ENCODE measurements around the gene HAO1.
A peak's percentile ranks its signal among the peaks of the same experiment; 100 is the strongest.

HAO1 gene

GRCh38 chr20:7935027-7935551, 5.2 kb downstream of the HAO1 start:
- in situ Hi-C loops (cut with HindIII; ENCODE audit: low pct_ligation_motif_present, low pct_unique_long_range_greater_than_20kb, low sequenced_read_pairs), result no loop called here
- no peak for DNase-seq

DNA sequence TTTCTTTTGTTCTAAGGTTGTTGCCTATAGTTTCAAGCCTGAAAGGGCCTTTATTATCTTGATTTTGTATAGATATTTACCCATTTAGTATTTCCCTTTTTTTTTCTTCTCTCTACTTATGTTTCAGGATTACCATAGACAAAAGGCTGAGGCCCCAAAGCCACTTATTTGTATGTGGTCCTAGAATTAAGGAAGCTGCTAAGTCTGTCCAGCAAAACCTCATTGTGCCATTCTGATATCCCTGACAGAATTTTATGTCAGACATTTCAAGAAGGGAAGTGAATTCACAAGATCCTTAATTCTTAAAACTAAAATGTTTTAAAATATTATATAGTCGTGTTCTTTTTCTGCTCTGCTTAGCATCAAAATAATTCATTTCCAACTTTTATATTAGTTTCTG, 6.9 kb downstream of the HAO1 start:
- DNase-seq, result no peak
- in situ Hi-C loops (cut with HindIII; ENCODE audit: low pct_ligation_motif_present, low pct_unique_long_range_greater_than_20kb, low sequenced_read_pairs), result no loop called here

- in situ Hi-C loops (cut with HindIII; ENCODE audit: low pct_ligation_motif_present, low pct_unique_long_range_greater_than_20kb, low sequenced_read_pairs), result no loop called here
- DNase-seq, result no peak
Observed at GRCh38 chr20:7930343-7930742, 9.9 kb downstream of the HAO1 start.

DNA sequence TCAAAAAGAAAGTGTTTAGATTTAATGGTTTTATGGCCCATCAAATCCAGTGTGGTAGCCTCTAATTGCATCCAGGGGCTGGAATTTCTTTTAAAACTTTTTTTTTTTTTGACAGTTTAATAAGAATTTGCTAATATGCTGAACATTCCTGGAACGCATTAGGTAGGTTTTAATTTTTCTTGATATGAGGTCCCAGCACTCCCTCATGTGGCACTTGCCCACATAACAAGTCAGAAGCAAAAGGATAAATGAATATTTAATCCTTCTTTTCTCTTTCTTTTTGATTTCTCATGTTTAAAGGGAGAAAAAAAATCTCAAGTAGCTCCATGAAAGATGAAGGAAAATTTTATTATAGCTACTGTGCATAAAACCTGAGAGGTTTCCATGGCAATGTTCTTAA, 13.5 kb downstream of the HAO1 start:
- in situ Hi-C loops (cut with HindIII; ENCODE audit: low pct_ligation_motif_present, low pct_unique_long_range_greater_than_20kb, low sequenced_read_pairs), result no loop called here
- peak; percentile 4 for DNase-seq

- DNase-seq, result no peak
- in situ Hi-C loops (cut with HindIII; ENCODE audit: low pct_ligation_motif_present, low pct_unique_long_range_greater_than_20kb, low sequenced_read_pairs), result no loop called here
Observed at GRCh38 chr20:7926323-7926722, 13.9 kb downstream of the HAO1 start.

DNA sequence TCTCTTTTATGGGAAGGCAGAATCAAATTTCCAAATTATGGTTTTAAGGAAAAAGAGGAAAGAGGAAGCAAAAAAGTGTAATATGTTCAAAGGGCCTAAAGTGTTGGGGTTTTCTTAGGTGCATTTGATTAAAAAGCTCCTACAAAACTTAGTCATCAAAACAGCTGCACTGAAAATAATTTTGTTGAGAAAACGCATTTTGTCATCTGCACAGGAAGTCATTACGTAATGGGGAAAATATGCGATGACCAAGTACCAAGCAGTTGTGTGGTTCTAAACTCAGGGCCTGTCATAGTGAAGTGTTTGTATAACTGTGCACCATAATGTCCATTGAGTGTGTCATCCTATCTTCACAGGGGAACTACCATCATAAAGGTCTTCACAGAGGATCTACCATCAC, 15.6 kb downstream of the HAO1 start:
- in situ Hi-C loops (cut with HindIII; ENCODE audit: low pct_ligation_motif_present, low pct_unique_long_range_greater_than_20kb, low sequenced_read_pairs), result no loop called here
- DNase-seq, result peak; percentile 22

GRCh38 chr20:7916648-7917047, 23.6 kb downstream of the HAO1 start:
- in situ Hi-C loops (cut with HindIII; ENCODE audit: low pct_ligation_motif_present, low pct_unique_long_range_greater_than_20kb, low sequenced_read_pairs), result no loop called here
- no peak for DNase-seq

DNA sequence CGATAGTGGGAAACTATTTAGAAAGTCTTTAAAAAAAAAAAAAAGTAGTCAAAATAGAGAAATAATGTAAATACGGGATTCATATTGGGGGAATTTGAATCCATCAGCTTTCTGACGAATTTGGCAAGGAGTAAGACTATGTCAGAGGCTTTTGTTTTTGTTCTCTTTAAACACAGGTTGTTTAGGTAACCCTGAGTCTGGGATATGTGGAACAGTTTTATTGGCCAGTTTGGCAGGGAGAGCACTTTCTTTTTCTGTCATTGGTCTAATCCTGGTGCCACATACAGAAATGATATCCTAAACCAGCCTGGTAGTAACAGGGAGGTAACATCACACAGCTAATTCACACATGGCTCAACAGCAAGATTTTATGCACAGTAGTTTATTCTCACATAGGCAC, 27.7 kb downstream of the HAO1 start:
- in situ Hi-C loops (cut with HindIII; ENCODE audit: low pct_ligation_motif_present, low pct_unique_long_range_greater_than_20kb, low sequenced_read_pairs), result no loop called here
- DNase-seq, result no peak

- DNase-seq, result no peak
- in situ Hi-C loops (cut with HindIII; ENCODE audit: low pct_ligation_motif_present, low pct_unique_long_range_greater_than_20kb, low sequenced_read_pairs), result no loop called here
Observed at GRCh38 chr20:7911586-7912330, 28.5 kb downstream of the HAO1 start.

- in situ Hi-C loops (cut with HindIII; ENCODE audit: low pct_ligation_motif_present, low pct_unique_long_range_greater_than_20kb, low sequenced_read_pairs), result no loop called here
- no peak for DNase-seq
Observed at GRCh38 chr20:7908905-7909304, 31.4 kb downstream of the HAO1 start.

DNA sequence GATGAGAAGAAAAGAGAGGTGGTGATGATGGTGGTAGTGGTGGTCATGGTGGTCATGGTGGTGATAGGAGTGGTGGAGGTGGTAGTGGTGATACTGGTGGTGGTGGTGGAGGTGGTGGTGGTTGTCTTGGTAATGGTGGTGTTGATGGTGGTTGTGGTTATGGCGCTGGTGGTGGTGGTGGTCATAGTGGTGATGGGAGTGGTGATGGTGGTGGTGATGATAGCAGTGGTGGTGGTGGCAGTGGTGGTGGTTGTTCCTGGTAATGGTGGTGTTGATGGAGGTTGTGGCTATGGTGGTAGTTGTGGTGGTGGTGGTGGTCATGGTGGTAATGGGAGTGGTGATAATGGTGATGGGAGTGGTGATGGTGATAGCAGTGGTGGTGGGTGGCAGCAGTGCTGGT, 36.8 kb downstream of the HAO1 start:
- in situ Hi-C loops (cut with HindIII; ENCODE audit: low pct_ligation_motif_present, low pct_unique_long_range_greater_than_20kb, low sequenced_read_pairs), result no loop called here
- DNase-seq, result no peak

DNA sequence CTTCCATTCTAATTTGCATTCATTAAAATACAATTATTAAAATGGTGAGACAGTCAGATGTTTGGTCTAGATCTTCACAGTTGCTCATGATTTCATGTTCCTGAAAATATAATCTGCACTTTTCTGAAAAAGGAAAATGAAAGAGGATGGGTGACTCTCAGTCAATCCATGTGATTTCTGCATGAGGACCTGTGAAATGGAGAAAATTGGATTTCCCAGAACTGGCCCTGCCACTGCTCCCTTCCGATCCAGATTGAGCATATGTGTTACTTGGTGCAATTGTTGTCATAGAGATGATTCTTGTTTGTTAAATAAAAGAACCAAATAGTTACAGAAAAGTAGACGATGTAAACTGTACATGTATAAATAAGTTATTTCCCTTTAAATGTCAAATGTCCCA, 37.4 kb downstream of the HAO1 start:
- in situ Hi-C loops (cut with HindIII; ENCODE audit: low pct_ligation_motif_present, low pct_unique_long_range_greater_than_20kb, low sequenced_read_pairs), result no loop called here
- no peak for DNase-seq

- in situ Hi-C loops (cut with HindIII; ENCODE audit: low pct_ligation_motif_present, low pct_unique_long_range_greater_than_20kb, low sequenced_read_pairs), result no loop called here
- DNase-seq, result no peak
Observed at GRCh38 chr20:7897781-7898364, 42.4 kb downstream of the HAO1 start.

DNA sequence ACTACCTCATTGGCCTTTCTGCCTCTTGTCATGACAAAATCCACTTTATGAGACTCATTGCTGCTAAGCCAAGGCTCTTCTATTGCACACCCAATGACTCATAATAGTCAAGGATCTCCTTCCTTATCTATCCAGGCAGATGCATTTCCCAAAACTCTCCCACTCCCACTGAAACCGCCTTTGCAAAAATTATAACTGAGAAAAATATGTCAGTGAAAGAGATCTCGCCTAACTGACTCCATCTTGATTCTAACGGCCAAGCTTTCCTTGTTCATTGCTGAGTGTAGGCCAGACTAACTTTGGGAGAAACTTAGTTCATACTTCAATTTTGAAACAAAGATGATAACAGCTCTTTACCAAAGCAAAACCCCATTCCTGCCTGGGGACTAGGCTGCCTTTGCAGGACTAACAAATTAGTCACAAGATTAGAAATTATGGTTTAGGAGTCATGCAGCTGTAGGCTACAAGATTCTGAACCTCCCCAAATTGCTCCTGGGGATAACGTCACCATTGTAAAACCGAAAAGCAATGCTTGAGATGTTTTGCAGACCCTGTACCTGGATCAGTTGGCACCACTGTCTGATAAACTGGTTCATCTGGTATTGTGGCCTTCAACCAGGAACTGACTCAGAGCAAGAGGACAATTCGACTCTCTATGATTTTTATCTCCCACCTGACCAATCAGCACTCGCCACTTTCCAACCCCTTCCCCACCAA, 47.1 kb downstream of the HAO1 start:
- in situ Hi-C loops (cut with HindIII; ENCODE audit: low pct_ligation_motif_present, low pct_unique_long_range_greater_than_20kb, low sequenced_read_pairs), result no loop called here

GRCh38 chr20:7891705-7892104, 48.6 kb downstream of the HAO1 start:
- in situ Hi-C loops (cut with HindIII; ENCODE audit: low pct_ligation_motif_present, low pct_unique_long_range_greater_than_20kb, low sequenced_read_pairs), result no loop called here
- DNase-seq, result no peak

More for the DNA sequence above, 47.1 kb downstream of the HAO1 start:
- no peak for DNase-seq

DNA sequence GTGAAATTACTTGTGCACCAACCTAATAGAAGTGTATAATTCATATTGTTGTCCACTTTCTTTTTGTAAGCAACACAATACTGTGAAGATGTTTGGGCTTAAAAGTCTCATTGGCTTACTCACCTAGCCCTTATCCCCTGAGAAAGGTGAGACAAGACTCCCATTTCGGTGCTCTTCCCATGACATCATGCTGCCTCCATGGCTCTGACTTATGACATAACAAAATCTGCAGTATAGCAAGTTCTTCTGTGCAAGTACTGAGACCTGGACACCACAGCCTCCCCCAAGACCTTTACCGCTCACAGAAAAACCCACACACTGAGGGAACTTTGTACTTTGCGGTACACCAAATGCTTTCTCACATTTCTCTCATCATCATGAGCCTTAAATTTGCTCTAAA, 50.5 kb downstream of the HAO1 start:
- no peak for DNase-seq

GRCh38 chr20:7883741-7884140, 56.5 kb downstream of the HAO1 start:
- no peak for DNase-seq
- in situ Hi-C loops (cut with HindIII; ENCODE audit: low pct_ligation_motif_present, low pct_unique_long_range_greater_than_20kb, low sequenced_read_pairs), result no loop called here

More for the DNA sequence above, 50.5 kb downstream of the HAO1 start:
- in situ Hi-C loops (cut with HindIII; ENCODE audit: low pct_ligation_motif_present, low pct_unique_long_range_greater_than_20kb, low sequenced_read_pairs), result no loop called here

GRCh38 chr20:7883309-7883708, 56.9 kb downstream of the HAO1 start:
- in situ Hi-C loops (cut with HindIII; ENCODE audit: low pct_ligation_motif_present, low pct_unique_long_range_greater_than_20kb, low sequenced_read_pairs), result no loop called here
- DNase-seq, result no peak

DNA sequence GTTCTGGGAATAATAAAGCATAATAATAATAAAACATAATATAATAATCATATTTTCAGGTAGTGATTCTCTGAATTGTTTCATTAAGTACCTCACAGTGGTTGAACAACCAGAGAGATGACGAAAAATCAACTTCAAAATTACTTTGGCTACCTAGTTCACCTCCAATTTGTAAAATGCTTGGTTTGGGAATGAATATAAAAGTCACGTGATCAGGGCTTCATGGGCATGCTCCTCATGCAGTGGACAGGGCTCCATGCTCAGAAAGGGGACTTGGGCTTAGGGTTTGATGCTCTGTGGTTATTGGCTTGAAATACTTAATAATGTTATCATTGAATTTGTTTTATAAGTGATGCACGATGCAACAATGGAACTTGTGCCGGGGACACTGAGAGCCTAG, 58.2 kb downstream of the HAO1 start:
- no peak for DNase-seq
- in situ Hi-C loops (cut with HindIII; ENCODE audit: low pct_ligation_motif_present, low pct_unique_long_range_greater_than_20kb, low sequenced_read_pairs), result no loop called here

GRCh38 chr20:7881551-7881950, 58.7 kb downstream of the HAO1 start:
- in situ Hi-C loops (cut with HindIII; ENCODE audit: low pct_ligation_motif_present, low pct_unique_long_range_greater_than_20kb, low sequenced_read_pairs), result no loop called here
- no peak for DNase-seq
